OCI-LY7 (cell line): ENCODE data around the gene SCUBE3. TPM values are rescaled to one million over a fixed set of nuclear protein-coding genes. Genes with fewer than 3 reads are reported as not detected.

Experiments
- BruUV-seq: library from RNA; stranded (reverse); fragments of 400-500 nt; replicated peaks from 2 replicates; lab custom pipeline; 2021; lab: Mats Ljungman, UMichigan
- CTCF ChIA-PET: fragments of 300-600 bp; sonication (Branson Sonifier 250); formaldehyde crosslinking; loops from one replicate; lab custom pipeline; 2022; ENCODE audit warnings: antibody characterized with exemption; ENCODE audit not compliant: unreplicated experiment; lab: Charles Lee
- POLR2A ChIA-PET: fragments of 300-600 bp; sonication (Branson Sonifier 250); formaldehyde crosslinking; loops from one replicate; lab custom pipeline; 2022; ENCODE audit warnings: antibody characterized with exemption; lab: Charles Lee
- DNase-seq: peaks from one replicate; pipeline ENCODE4 v3.0.0-alpha.2; 2015; ENCODE audit warnings: low spot score
- H2AFZ ChIP-seq: fragments of 200-600 bp; sonication (generic), shearing (Covaris generic); 2 replicates; pipeline ENCODE4 v1.6.1; 2014; ENCODE audit warnings: mild to moderate bottlenecking, antibody characterized with exemption, low read length, moderate library complexity
- H3K27ac ChIP-seq: fragments of 200-600 bp; sonication (generic); 2 replicates; pipeline ENCODE4 v1.5.1; 2014; ENCODE audit warnings: mixed run types, low read depth, mild to moderate bottlenecking, moderate library complexity, low read length, inconsistent platforms; ENCODE audit not compliant: poor library complexity, severe bottlenecking
- H3K36me3 ChIP-seq: fragments of 200-600 bp; sonication (generic); 2 replicates; pipeline ENCODE4 v1.6.1; 2014; ENCODE audit warnings: mild to moderate bottlenecking, antibody characterized with exemption, low read length, moderate library complexity, mixed read lengths; ENCODE audit not compliant: insufficient read depth
- H3K4me1 ChIP-seq: fragments of 200-600 bp; sonication (generic); 2 replicates; pipeline ENCODE4 v1.5.1; 2014; ENCODE audit warnings: mild to moderate bottlenecking, low read length; ENCODE audit not compliant: insufficient read depth, poor library complexity, severe bottlenecking
- H3K4me2 ChIP-seq: fragments of 200-600 bp; sonication (generic); 2 replicates; pipeline ENCODE4 v1.6.1; 2014; ENCODE audit warnings: mild to moderate bottlenecking, low read length
- H3K4me3 ChIP-seq: fragments of 200-600 bp; sonication (generic); 2 replicates; pipeline ENCODE4 v1.5.1; 2014; ENCODE audit warnings: mild to moderate bottlenecking, low read depth, low read length; ENCODE audit not compliant: poor library complexity, severe bottlenecking
- H3K79me2 ChIP-seq: fragments of 200-600 bp; sonication (generic); 2 replicates; pipeline ENCODE4 v1.6.1; 2016; ENCODE audit warnings: low read depth, mild to moderate bottlenecking, low read length, moderate library complexity, mixed read lengths; ENCODE audit not compliant: insufficient read depth
- H3K9me2 ChIP-seq: fragments of 200-600 bp; sonication (generic); 2 replicates; pipeline ENCODE4 v1.6.1; 2016; ENCODE audit warnings: mild to moderate bottlenecking, low read length, mixed read lengths; ENCODE audit not compliant: insufficient read depth
- H3K9me3 ChIP-seq: fragments of 200-600 bp; sonication (generic); 2 replicates; pipeline ENCODE4 v1.6.1; 2014; ENCODE audit warnings: mild to moderate bottlenecking, mixed run types, low read length, mixed read lengths
- H4K20me1 ChIP-seq: fragments of 200-600 bp; sonication (generic); 2 replicates; pipeline ENCODE4 v1.6.1; 2014; ENCODE audit warnings: mild to moderate bottlenecking, antibody characterized with exemption, low read length, moderate library complexity, mixed read lengths; ENCODE audit not compliant: insufficient read depth
- CTCF ChIP-seq: fragments of 200-600 bp; sonication (generic); conservative IDR thresholded peaks from 2 replicates; pipeline ENCODE4 v1.5.1; 2014; ENCODE audit warnings: mild to moderate bottlenecking, antibody characterized with exemption, low read length, moderate library complexity, mixed read lengths
- EZH2phosphoT487 ChIP-seq: fragments of 200-600 bp; sonication (generic); IDR thresholded peaks from 2 replicates; pipeline ENCODE4 v1.6.1; 2018; ENCODE audit warnings: low read depth, borderline replicate concordance, mild to moderate bottlenecking, mixed run types, antibody characterized with exemption, low read length, moderate library complexity, mixed read lengths
- intact Hi-C: fragments of 100-400 bp; cut with micrococcal nuclease; formaldehyde crosslinking; loops from one replicate; pipeline ENCODE4 v1.10.0; 2022; ENCODE audit not compliant: unreplicated experiment
- total RNA-seq, 2 experiments: library from RNA; depleted of rRNA in 1 of 2; stranded (reverse); fragments of >200 nt in 1 of 2; shearing (Covaris generic) in 1 of 2; gene quantifications; 2 replicates each; pipeline ENCODE4 v1.2.3, GENCODE V29; 2014 to 2022

Gene SCUBE3
- total RNA-seq, 2 experiments from 2014 or later: not detected

- intact Hi-C loops: no loop called here
- Histone ChIP-seq H3K79me2 (no peaks in the 10 kb centered on the region), H3K4me1 (no peaks in the 10 kb centered on the region), H4K20me1 (no peaks in the 10 kb centered on the region), H3K27ac (no peak overlapping the region), H3K9me2 (no peaks in the 10 kb centered on the region), H3K9me3 (no peaks in the 10 kb centered on the region), H3K36me3 (no peaks in the 10 kb centered on the region), H3K4me3 (no peak overlapping the region), H2AFZ (no peak overlapping the region), H3K4me2 (no peak overlapping the region)
- no peak for TF ChIP-seq EZH2phosphoT487
- no peak for TF ChIP-seq CTCF
- ChIA-PET POLR2A (interaction anchor here (0.9 kb wide), 1 partner anchor 10 kb away, joined by 3 read pairs; no protein-coding TSS in a partner anchor), CTCF (no interaction called here)
- BruUV-seq: no TSS peak
- DNase-seq: no peak
Observed at GRCh38 chr6:35166520-35166919, 47.2 kb upstream of the SCUBE3 start.

DNA sequence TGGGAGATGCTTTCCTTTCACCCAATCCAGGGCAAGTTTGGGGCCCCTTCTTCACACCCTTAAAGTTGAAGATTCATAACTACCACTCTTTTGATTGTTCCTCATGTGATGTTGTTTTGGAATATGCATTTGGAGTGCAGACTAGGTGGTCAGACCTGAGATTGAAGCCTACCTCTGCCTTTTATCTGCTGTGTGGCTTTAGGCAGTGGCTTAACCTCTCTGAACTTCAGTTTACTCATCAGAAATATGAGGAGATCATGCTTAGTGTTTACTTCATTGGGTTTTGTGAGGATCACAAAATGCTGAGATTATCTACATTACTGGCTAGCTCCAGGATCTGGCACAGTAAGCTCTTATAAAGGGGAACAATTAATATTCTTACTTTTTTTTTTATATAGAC lies 46.3 kb upstream of the SCUBE3 start:
- TF ChIP-seq CTCF: no peak
- TF ChIP-seq EZH2phosphoT487: no peak
- H3K36me3 ChIP-seq: no peaks in the 10 kb centered on the region
- no TSS peak for BruUV-seq
- H4K20me1 ChIP-seq: no peaks in the 10 kb centered on the region
- no peak overlapping the region for H3K27ac ChIP-seq
- no peak overlapping the region for H3K4me2 ChIP-seq
- no peaks in the 10 kb centered on the region for H3K79me2 ChIP-seq
- no peaks in the 10 kb centered on the region for H3K4me1 ChIP-seq
- intact Hi-C loops: no loop called here
- H2AFZ ChIP-seq: no peak overlapping the region
- CTCF ChIA-PET: no interaction called here
- no peak for DNase-seq
- no peaks in the 10 kb centered on the region for H3K9me2 ChIP-seq
- POLR2A ChIA-PET: no interaction called here
- no peaks in the 10 kb centered on the region for H3K9me3 ChIP-seq
- H3K4me3 ChIP-seq: no peak overlapping the region

- no peak for TF ChIP-seq CTCF
- no peak for TF ChIP-seq EZH2phosphoT487
- Histone ChIP-seq H3K4me2 (no peak overlapping the region), H3K9me2 (no peaks in the 10 kb centered on the region), H3K79me2 (no peaks in the 10 kb centered on the region), H3K9me3 (no peaks in the 10 kb centered on the region), H3K4me3 (no peak overlapping the region), H4K20me1 (no peaks in the 10 kb centered on the region), H3K36me3 (no peaks in the 10 kb centered on the region), H3K27ac (no peak overlapping the region), H2AFZ (no peak overlapping the region), H3K4me1 (peaks cover under 1% of the 10 kb centered on the region)
- intact Hi-C loops: no loop called here
- no peak for DNase-seq
- no TSS peak for BruUV-seq
- CTCF ChIA-PET: interaction anchor here (0.6 kb wide), 1 partner anchor 18 kb away, joined by 3 read pairs; no protein-coding TSS in a partner anchor
- POLR2A ChIA-PET: no interaction called here
Observed at GRCh38 chr6:35168461-35168861, 45.3 kb upstream of the SCUBE3 start.
